Measurements from ENCODE around the gene LBX2. TPM values are rescaled to one million over a fixed set of nuclear protein-coding genes. Genes with fewer than 3 reads are reported as not detected.
A peak's percentile ranks its signal among the peaks of the same experiment; 100 is the strongest.

The LBX2 gene
- total and polyA plus RNA-seq, 10 of the 15 experiments (the other 5 are each of a cell fraction or from before 2014, with no cell fraction given), result 0.08 to 4.0 (median 0.27) TPM

DNA sequence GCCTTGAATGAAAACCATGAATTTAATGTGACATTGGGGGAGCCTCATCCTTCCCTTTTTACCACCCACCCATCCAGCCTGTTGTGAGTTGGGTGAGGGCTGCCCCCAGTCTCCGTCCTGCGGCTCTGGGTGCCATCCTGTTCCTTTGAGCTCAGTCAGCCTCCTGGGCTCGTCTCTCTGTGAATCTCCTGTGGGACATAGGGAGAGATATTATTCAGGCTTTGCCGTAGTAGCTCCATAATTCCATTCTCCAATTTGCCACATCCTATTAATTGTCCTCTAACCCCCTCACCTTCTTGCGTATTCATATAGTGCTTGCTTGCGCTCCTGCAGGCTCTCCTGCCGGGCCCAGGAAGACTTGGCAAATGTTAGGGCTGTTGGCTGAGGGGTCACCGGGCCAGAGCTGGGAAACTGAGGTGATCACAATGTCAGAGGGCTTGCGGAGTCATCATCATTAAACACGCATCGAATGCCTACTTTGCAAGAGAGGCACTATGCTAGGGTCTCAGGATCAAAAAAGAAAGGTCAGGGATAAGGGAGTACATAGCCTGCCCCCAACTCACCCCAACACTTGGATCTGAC, 27.3 kb upstream of the LBX2 start (continued):
- TF ChIP-seq SREBF2 (IDR thresholded peaks at IDR 0.05; ENCODE audit: low read length) (no peak), ZNF207 (IDR thresholded peaks at IDR 0.05; ENCODE audit: borderline replicate concordance) (no peak), ZBED1 (IDR thresholded peaks at IDR 0.05; ENCODE audit: borderline replicate concordance) (no peak)
- TF ChIP-seq, protein P1, sequence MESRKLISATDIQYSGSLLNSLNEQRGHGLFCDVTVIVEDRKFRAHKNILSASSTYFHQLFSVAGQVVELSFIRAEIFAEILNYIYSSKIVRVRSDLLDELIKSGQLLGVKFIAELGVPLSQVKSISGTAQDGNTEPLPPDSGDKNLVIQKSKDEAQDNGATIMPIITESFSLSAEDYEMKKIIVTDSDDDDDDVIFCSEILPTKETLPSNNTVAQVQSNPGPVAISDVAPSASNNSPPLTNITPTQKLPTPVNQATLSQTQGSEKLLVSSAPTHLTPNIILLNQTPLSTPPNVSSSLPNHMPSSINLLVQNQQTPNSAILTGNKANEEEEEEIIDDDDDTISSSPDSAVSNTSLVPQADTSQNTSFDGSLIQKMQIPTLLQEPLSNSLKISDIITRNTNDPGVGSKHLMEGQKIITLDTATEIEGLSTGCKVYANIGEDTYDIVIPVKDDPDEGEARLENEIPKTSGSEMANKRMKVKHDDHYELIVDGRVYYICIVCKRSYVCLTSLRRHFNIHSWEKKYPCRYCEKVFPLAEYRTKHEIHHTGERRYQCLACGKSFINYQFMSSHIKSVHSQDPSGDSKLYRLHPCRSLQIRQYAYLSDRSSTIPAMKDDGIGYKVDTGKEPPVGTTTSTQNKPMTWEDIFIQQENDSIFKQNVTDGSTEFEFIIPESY (IDR thresholded peaks at IDR 0.05), result no peak

DNA sequence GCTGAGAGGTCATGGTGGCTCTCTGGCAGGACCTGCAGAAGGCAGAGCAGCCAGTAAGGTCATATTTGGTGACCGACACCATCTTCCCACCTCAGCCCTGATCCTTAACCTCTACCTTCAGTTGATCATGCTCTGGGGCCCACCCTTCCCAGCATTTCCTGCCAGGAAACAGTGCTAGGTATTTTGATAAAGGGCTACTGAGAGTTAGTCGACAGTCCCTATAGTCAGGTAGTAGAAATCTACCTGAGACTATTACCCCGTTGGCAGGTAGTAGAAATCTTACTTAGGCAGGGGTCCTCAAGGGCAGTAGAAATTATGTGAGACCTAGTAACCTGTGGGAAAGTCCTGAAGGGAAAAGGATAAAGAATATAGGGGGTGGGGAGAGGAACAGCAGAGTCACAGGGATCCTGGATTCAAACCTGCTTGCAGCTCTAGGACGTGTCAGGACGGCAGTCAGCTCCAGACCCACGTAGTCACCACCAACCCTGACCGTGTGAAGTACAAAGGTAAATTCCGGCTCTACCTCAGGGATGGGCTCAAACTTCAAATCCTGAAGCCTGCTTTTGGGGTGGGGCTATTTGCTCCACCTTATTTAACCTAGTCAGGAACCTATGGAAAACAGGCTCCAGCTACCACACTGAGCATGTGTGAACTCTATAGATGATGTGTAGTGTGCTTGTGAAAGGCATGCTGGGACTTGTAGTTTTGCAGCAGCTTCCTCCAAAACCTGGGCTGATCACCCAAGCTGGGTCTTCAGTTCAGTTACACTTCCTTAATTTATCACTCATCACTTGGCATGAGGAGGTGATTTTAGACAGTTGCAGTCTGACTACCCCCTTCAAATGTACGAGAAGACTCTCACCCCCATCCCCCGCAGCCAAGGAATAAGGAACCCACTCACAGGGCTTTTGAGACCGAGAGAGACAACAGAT, 26.6 kb upstream of the LBX2 start, which contains the start of gene DQX1:
Gene DQX1, minus strand, starts transcription at position 515 of the 932 bp plus-strand sequence. Its CDS starts 502 bp downstream, at position 13.
- peak; percentile 97 for FAIRE-seq
- BruUV-seq (replicated peaks), result no TSS peak
- H3K4me1 ChIP-seq (ENCODE audit: control insufficient read depth, insufficient read depth, low read length), result peaks cover 22% of the 10 kb centered on the region
- no peaks in the 10 kb centered on the region for H3K9me3 ChIP-seq (replicated peaks; ENCODE audit: control insufficient read depth, insufficient read depth, low read length)
- ChIA-PET CTCF (interaction anchor here (1.1 to 10.4 kb wide), 6 partner anchors 20 to 61 kb away, joined by 4 to 226 read pairs (median 51); partner anchors contain the start of genes CCDC142, PCGF1 and TTC31), SMC1A (ENCODE audit: uncharacterized antibody, unreplicated experiment) (interaction anchor here (0.9 to 9.9 kb wide), 5 partner anchors 18 to 61 kb away, joined by 3 to 208 read pairs (median 7); partner anchors contain the start of gene PCGF1), RAD21 (ENCODE audit: unreplicated experiment) (interaction anchor here (1.1 to 7.5 kb wide), 3 partner anchors 43 to 92 kb away, joined by 3 to 158 read pairs (median 7); partner anchors contain the start of genes CCDC142 and TTC31), POLR2A (interaction anchor here (0.7 to 2.6 kb wide), 6 partner anchors 18 to 60 kb away, joined by 4 to 10 read pairs (median 4); partner anchors contain the start of gene PCGF1)
- H2AFZ ChIP-seq (ENCODE audit: control insufficient read depth, low read depth, low read length), result no peak within 1 kb of the TSS
- no peaks in the 10 kb centered on the region for H4K20me1 ChIP-seq (ENCODE audit: control insufficient read depth, insufficient read depth)
- peaks cover 12 to 17% of the 10 kb centered on the region in 2 experiments for H3K36me3 ChIP-seq (ENCODE audit: control insufficient read depth in 2 of 2, insufficient read depth in 2 of 2, low read length in 1 of 2)
- WGBS (ENCODE audit: insufficient coverage, insufficient replicate concordance, low lambda C conversion rate, missing lambda C conversion rate), result 64% methylated on average over 11 of the region's 11 CpGs
- peak within 1 kb of the TSS; percentile 46 for H3K4me2 ChIP-seq (ENCODE audit: control insufficient read depth, insufficient read depth)
- no peak within 1 kb of the TSS for H3K4me3 ChIP-seq
- H3K27ac ChIP-seq (ENCODE audit: control insufficient read depth, insufficient read depth), result no peak within 1 kb of the TSS
- in situ Hi-C loops (cut with MboI), result no loop called here
- DNase-seq (ENCODE audit: low read depth, low spot score), result peak; percentile 49
- no peaks in the 10 kb centered on the region for H3K27me3 ChIP-seq (replicated peaks in 1 of 2; ENCODE audit: control insufficient read depth in 2 of 2, insufficient read depth in 2 of 2, low read length in 1 of 2)
- no peak within 1 kb of the TSS for H3K9ac ChIP-seq (ENCODE audit: control insufficient read depth, insufficient read depth, low read length)
- ATAC-seq, result peak; percentile 5
- H3K79me2 ChIP-seq (ENCODE audit: control insufficient read depth, insufficient read depth, low read length), result peaks cover 38% of the 10 kb centered on the region
- intact Hi-C loops (cut with micrococcal nuclease; ENCODE audit: unreplicated experiment), result no loop called here
- peak; percentile 88 for TF ChIP-seq SPI1 (IDR thresholded peaks at IDR 0.05; ENCODE audit: borderline replicate concordance, insufficient read depth, low read depth, low read length)
- TF ChIP-seq CREM (IDR thresholded peaks at IDR 0.05; ENCODE audit: low read depth), result peak; percentile 43; the same call in 1 of the 2 replicates
- TF ChIP-seq ZZZ3 (IDR thresholded peaks at IDR 0.05; ENCODE audit: control insufficient read depth, insufficient read length, low read depth), result no peak
- TF ChIP-seq NR2C1 (IDR thresholded peaks at IDR 0.05), result peak; percentile 69
- TF ChIP-seq HCFC1 (IDR thresholded peaks at IDR 0.05; ENCODE audit: low read length), result peak; percentile 82
- TF ChIP-seq MEF2B (IDR thresholded peaks at IDR 0.05; ENCODE audit: partially characterized antibody, poor library complexity, severe bottlenecking), result no peak
- no peak for TF ChIP-seq BHLHE40 (IDR thresholded peaks at IDR 0.05; ENCODE audit: borderline replicate concordance in 1 of 2, low read depth in 2 of 2, low read length in 1 of 2)
- no peak for TF ChIP-seq ZBED1 (IDR thresholded peaks at IDR 0.05; ENCODE audit: borderline replicate concordance)
- TF ChIP-seq TCF7 (IDR thresholded peaks at IDR 0.05; ENCODE audit: borderline replicate concordance), result no peak
- TF ChIP-seq, protein P2, sequence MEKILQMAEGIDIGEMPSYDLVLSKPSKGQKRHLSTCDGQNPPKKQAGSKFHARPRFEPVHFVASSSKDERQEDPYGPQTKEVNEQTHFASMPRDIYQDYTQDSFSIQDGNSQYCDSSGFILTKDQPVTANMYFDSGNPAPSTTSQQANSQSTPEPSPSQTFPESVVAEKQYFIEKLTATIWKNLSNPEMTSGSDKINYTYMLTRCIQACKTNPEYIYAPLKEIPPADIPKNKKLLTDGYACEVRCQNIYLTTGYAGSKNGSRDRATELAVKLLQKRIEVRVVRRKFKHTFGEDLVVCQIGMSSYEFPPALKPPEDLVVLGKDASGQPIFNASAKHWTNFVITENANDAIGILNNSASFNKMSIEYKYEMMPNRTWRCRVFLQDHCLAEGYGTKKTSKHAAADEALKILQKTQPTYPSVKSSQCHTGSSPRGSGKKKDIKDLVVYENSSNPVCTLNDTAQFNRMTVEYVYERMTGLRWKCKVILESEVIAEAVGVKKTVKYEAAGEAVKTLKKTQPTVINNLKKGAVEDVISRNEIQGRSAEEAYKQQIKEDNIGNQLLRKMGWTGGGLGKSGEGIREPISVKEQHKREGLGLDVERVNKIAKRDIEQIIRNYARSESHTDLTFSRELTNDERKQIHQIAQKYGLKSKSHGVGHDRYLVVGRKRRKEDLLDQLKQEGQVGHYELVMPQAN (conservative IDR thresholded peaks at IDR 0.05), result no peak
- peak; percentile 72 for TF ChIP-seq POLR2AphosphoS5 (IDR thresholded peaks at IDR 0.05; ENCODE audit: low read length)
- TF ChIP-seq POLR2A (IDR thresholded peaks at IDR 0.05; ENCODE audit: low read depth, low read length), result peak; percentile 44; the same call in 1 of the 2 replicates
- TF ChIP-seq NRF1 (conservative IDR thresholded peaks at IDR 0.05; ENCODE audit: low read depth, low read length), result 0 out of 2 replicates have a peak, but pooled peaks have one; percentile 8
- TF ChIP-seq SIX5 (IDR thresholded peaks at IDR 0.05; ENCODE audit: low read depth, low read length, severe bottlenecking), result peak; percentile 85
